PFSK-1 (cell line): ENCODE data around the gene FAM53A.

Source experiments
- FOXP2 ChIP-seq: optimal IDR thresholded peaks from 2 replicates; pipeline ENCODE3; 2011; ENCODE audit warnings: borderline replicate concordance, control low read depth, inconsistent platforms; ENCODE audit not compliant: insufficient read depth; ENCODE audit errors: extremely low read length, extremely low read depth
- POLR2AphosphoS5 ChIP-seq: IDR thresholded peaks from 2 replicates; pipeline ENCODE4 v1.6.1; 2012; ENCODE audit warnings: low read depth, mild to moderate bottlenecking, control low read depth, low read length, moderate library complexity
- SIN3A ChIP-seq: IDR thresholded peaks from 2 replicates; pipeline ENCODE4 v1.6.1; 2012; ENCODE audit warnings: mild to moderate bottlenecking, low read length, moderate library complexity, borderline replicate concordance; ENCODE audit not compliant: insufficient read depth
- TAF1 ChIP-seq: IDR thresholded peaks from 2 replicates; pipeline ENCODE4 v1.6.1; 2012; ENCODE audit warnings: low read length, control low read depth, borderline replicate concordance; ENCODE audit not compliant: insufficient read depth
- TF ChIP-seq, protein P1 (sequence below), 2 experiments: IDR thresholded peaks; 2 replicates each; pipeline versions ENCODE4 v1.6.1 to v1.8.0; 2011 to 2012; ENCODE audit warnings: low read depth in 2 of 2, low read length in 2 of 2, control low read depth in 1 of 2, inconsistent platforms in 1 of 2, mild to moderate bottlenecking in 1 of 2, moderate library complexity in 1 of 2; ENCODE audit not compliant: insufficient read depth in 1 of 2

FAM53A gene

DNA sequence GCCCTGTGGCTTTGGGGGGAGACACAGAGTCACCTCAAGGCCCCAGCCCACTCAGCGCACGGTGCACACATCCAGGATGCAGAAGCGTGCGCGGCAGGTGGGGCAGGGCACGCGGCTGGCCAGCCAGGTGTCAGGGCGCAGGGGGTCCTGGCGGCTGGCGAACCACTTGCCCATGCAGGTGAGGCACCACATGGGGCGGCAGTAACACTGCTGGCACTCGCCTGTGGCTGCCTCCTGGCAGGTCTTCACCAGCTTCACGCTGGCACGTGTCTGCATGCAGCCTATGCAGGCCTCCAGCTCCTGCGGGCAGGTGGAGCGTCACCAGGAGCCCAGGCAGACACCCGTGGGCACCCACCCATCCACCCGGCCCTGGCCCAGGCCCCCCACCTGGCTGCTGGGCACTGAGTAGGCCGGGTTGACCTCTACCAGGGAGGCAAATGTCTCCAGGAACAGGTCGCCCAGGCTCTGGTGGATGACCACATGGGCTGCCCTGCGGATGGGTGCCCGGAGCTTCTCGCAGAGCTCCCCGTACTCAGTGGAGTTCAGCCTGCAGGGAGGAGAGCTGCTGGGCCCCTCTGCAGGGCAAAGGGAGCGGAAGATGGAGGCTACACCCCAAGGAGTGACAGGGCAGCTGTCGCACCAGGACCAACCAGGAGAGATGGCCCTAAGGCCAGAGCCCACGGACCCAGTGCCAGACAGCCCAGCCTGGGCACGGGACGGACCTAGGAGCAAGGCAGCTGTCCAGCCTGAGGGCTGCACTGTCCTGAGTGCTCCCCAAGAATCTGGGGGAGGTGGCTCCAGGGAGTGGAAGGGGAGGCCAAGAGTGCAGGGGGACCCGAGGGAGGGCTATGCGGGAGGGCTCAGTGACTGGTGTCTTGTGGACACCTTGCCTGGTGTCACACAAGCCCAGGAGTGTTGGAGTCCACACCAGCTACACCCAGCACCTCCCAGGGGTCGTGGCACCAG, 33.3 kb upstream of the FAM53A start:
- TF ChIP-seq FOXP2 (no peak), POLR2AphosphoS5 (no peak; the same call in 1 of the 2 replicates), TAF1 (no peak), SIN3A (no peak)
- TF ChIP-seq, protein P1, sequence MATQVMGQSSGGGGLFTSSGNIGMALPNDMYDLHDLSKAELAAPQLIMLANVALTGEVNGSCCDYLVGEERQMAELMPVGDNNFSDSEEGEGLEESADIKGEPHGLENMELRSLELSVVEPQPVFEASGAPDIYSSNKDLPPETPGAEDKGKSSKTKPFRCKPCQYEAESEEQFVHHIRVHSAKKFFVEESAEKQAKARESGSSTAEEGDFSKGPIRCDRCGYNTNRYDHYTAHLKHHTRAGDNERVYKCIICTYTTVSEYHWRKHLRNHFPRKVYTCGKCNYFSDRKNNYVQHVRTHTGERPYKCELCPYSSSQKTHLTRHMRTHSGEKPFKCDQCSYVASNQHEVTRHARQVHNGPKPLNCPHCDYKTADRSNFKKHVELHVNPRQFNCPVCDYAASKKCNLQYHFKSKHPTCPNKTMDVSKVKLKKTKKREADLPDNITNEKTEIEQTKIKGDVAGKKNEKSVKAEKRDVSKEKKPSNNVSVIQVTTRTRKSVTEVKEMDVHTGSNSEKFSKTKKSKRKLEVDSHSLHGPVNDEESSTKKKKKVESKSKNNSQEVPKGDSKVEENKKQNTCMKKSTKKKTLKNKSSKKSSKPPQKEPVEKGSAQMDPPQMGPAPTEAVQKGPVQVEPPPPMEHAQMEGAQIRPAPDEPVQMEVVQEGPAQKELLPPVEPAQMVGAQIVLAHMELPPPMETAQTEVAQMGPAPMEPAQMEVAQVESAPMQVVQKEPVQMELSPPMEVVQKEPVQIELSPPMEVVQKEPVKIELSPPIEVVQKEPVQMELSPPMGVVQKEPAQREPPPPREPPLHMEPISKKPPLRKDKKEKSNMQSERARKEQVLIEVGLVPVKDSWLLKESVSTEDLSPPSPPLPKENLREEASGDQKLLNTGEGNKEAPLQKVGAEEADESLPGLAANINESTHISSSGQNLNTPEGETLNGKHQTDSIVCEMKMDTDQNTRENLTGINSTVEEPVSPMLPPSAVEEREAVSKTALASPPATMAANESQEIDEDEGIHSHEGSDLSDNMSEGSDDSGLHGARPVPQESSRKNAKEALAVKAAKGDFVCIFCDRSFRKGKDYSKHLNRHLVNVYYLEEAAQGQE (IDR thresholded peaks at IDR 0.05; ENCODE audit: insufficient read depth in 1 of 2, low read depth in 2 of 2, low read length in 2 of 2): no peak

DNA sequence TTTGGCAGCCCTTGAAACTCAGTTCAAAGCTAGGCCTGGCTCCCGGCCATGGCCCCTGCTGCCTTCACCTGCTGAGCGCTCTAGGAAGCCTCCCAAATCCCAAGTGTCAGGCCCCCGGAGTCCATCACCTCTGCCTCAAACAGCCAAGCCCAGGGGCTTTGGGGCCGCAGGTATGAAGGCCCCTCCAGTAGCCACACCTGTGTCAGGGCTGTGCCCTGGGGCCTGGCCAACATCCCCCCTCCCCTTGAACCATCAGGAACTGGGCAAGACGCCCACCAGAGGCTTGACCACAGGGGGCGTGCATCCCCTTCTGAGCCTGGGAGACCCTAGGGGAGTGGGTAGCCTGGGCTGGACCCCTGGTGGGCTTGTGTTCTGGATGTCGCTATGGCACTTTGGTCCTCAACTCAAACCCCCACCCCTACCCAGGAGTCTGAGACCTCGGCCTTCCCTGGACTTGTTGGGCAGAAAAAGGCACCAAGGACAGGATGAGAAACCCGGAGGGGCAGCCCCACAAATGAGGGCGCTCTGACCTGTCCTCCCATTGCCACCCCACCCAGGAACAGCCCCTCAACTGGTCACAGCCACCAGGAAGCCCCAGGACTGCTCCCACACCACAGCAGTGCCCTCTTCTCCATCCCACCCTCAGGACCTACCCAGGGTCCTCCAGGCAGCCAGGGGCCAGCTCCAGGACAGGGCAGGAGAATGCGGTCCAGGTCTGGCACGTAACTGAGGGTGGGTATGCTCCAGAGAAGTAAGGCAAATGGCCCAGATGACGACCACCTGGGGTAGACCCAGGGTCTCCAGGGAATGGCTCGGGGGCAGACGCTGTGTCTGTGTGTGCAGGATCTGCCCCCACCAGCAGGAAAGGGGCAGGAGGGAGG, 32.2 kb upstream of the FAM53A start:
- TF ChIP-seq POLR2AphosphoS5 (no peak), FOXP2 (no peak), SIN3A (no peak), TAF1 (no peak)
- TF ChIP-seq, protein P1 (IDR thresholded peaks at IDR 0.05; ENCODE audit: insufficient read depth in 1 of 2, low read depth in 2 of 2, low read length in 2 of 2): no peak

DNA sequence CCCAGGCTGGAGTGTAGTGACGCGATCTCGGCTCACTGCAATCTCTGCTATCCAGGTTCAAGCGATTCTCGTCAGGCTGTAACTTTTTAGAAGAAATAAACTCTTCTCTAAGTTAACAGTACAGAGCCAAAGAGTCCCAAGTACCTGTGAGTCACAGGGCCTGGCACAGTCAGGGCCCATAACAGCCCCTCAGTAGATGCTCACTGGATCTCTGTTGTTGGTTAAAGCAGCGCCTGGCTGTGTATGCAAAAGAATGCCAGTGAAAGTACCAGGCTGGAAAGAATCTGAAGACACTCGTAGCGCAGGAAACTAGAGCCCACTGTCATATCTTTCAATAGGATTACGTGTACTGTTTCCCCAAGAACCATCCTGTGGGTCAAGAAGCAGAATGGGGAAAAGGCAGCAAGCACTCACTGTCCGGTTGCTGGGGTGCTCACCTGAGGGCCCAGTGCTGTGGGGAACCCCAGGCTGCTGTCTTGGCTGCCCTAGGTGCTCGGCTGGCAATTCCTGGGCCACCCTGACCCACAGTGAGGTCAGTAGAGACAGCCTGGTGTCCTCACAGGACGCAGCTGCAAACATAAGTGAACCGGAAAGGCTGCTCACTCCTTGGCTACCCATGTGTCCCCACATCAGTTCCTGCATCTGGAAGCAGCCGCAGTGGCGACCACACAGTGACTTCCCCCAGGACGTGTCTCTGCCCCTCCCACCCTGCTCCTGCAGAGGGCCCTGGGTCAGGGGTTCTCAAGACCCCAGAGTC, 31.1 kb upstream of the FAM53A start:
- TF ChIP-seq POLR2AphosphoS5: no peak; the same call in 1 of the 2 replicates
- TF ChIP-seq FOXP2: no peak
- TF ChIP-seq, protein P1 (IDR thresholded peaks at IDR 0.05; ENCODE audit: insufficient read depth in 1 of 2, low read depth in 2 of 2, low read length in 2 of 2): no peak
- TF ChIP-seq TAF1: no peak
- TF ChIP-seq SIN3A: no peak

DNA sequence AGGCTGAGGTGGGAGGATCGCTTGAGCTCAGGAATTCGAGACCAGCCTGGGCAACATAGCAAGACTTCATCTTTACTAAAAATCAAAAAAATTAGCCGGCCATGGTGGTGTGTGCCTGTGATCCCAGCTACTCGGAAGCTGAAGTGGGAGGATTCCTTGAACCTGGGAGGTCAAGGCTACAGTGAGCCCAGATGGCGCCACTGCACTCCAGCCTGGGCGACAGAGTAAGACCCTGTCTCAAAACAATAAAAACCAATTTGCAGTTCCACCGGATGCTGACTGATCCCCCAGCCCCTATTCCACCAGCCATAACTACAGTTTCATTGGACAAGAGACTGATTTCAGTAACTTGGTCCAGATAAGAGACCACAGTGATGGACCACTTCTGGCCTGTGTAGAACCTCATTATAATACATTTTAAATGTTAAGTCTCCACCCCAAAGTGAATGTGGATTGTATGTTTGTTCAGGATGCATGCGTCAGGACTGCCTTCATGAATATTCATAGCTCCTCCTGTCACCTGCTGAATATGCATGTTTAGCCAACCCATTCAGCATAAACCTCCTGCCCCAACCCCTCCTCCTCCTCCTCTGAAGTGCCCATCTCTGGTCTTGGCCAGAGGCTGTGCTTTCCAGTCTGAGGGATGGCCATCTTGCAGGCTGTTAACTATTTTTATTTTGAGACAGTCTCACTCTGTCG, 30.3 kb upstream of the FAM53A start:
- TF ChIP-seq SIN3A (no peak), POLR2AphosphoS5 (no peak; the same call in 1 of the 2 replicates), FOXP2 (no peak), TAF1 (no peak)
- TF ChIP-seq, protein P1 (IDR thresholded peaks at IDR 0.05; ENCODE audit: insufficient read depth in 1 of 2, low read depth in 2 of 2, low read length in 2 of 2): no peak
